AG04450 (cell line): Measurements from ENCODE around the gene NFATC4. TPM values are rescaled to one million over a fixed set of nuclear protein-coding genes. Genes with fewer than 3 reads are reported as not detected.

Source experiments
- CTCF ChIA-PET: fragments of 300-600, 350-600 bp; formaldehyde crosslinking; extraction: SDS; loops from one replicate; lab custom pipeline; 2022; ENCODE audit warnings: antibody characterized with exemption, inconsistent platforms; lab: Charles Lee
- POLR2A ChIA-PET: fragments of 350-600 bp; formaldehyde crosslinking; extraction: SDS; loops from one replicate; lab custom pipeline; 2021; ENCODE audit warnings: antibody characterized with exemption, inconsistent platforms; lab: Yijun Ruan, JAX
- DNase-seq: peaks from one replicate; pipeline ENCODE4 v3.0.0-alpha.2; 2011; ENCODE audit warnings: low read depth, low spot score
- H3K27ac ChIP-seq: one replicate; pipeline ENCODE4 v1.5.1; 2012; ENCODE audit warnings: low read depth, low read length, control low read depth
- H3K27me3 ChIP-seq: one replicate; pipeline ENCODE4 v1.6.0; 2012; ENCODE audit warnings: low read length; ENCODE audit not compliant: control insufficient read depth, insufficient read depth
- H3K4me3 ChIP-seq: 2 replicates; pipeline ENCODE4 v1.5.1; 2011; ENCODE audit warnings: mild to moderate bottlenecking, low read depth, low read length, control low read depth
- H3K9me3 ChIP-seq: 2 replicates; pipeline ENCODE4 v1.5.1; 2012; ENCODE audit warnings: low read length; ENCODE audit not compliant: control insufficient read depth, insufficient read depth
- polyA plus RNA-seq: library from polyadenylated mRNA; depleted of rRNA; stranded (reverse); fragments of >200 nt; gene quantifications from 2 replicates; pipeline ENCODE4 v1.2.3, GENCODE V29; 2011
- TF ChIP-seq, protein P1 (sequence below): IDR thresholded peaks from 2 replicates; pipeline ENCODE4 v1.5.1; 2011; ENCODE audit warnings: low read depth, low read length, control low read depth, inconsistent platforms

NFATC4 gene
- polyA plus RNA-seq, 1 experiment, result 42.0 TPM

DNA sequence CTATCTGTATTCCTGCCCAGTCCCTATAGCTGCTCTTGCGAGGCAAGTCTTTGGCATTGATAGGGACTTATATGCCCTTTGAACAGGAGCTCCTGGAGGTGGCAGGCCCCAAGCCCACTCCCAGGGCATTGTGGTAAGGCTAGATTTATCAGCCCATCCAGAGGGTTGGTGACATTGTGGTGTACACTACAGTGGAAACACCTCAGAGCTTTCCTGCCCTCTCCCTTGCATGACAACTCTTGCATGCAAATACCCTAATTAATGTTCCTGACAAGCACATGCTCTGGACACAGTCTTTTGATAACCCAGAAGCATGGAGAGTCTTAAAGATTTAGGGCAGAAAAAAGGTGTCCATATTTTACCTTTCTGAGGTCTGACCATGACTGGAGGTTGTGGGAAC is 27.4 kb upstream of the NFATC4 start:
- peaks cover 73% of the 10 kb centered on the region for H3K27me3 ChIP-seq
- no peak overlapping the region for H3K4me3 ChIP-seq
- no peak for DNase-seq
- no peak overlapping the region for H3K27ac ChIP-seq
- no peaks in the 10 kb centered on the region; the same call in 1 of the 2 replicates for H3K9me3 ChIP-seq
- TF ChIP-seq, protein P1, sequence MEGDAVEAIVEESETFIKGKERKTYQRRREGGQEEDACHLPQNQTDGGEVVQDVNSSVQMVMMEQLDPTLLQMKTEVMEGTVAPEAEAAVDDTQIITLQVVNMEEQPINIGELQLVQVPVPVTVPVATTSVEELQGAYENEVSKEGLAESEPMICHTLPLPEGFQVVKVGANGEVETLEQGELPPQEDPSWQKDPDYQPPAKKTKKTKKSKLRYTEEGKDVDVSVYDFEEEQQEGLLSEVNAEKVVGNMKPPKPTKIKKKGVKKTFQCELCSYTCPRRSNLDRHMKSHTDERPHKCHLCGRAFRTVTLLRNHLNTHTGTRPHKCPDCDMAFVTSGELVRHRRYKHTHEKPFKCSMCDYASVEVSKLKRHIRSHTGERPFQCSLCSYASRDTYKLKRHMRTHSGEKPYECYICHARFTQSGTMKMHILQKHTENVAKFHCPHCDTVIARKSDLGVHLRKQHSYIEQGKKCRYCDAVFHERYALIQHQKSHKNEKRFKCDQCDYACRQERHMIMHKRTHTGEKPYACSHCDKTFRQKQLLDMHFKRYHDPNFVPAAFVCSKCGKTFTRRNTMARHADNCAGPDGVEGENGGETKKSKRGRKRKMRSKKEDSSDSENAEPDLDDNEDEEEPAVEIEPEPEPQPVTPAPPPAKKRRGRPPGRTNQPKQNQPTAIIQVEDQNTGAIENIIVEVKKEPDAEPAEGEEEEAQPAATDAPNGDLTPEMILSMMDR, result no peak
- ChIA-PET CTCF (interaction anchor here (0.5 to 21.9 kb wide), 5 partner anchors 8 to 355 kb away, joined by 3 to 712 read pairs (median 12); partner anchors contain the start of genes CBLN3 and KHNYN), POLR2A (interaction anchor here (1.3 kb wide), 1 partner anchor 97 kb away, joined by 3 read pairs; no protein-coding TSS in a partner anchor)

DNA sequence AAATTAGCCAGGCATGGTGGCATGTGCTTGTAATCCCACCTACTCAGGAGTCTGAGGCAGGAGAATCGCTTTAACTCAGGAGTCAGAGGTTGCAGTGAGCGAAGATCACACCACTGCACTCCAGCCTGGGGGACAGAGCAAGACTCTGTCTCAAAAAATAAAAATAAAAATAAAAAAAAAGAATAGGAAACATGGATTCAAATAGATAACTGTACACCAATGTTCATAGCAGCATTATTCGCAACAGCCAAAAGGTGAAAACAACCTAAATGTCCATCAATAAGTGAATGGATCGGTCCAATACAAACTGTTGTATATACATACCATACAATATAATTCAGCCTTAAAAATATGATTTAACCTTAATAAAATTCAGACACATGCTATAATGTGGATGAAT is 25.1 kb upstream of the NFATC4 start:
- ChIA-PET CTCF (interaction anchor here (0.9 to 21.9 kb wide), 4 partner anchors 9 to 90 kb away, joined by 3 to 712 read pairs (median 44); partner anchors contain the start of genes ADCY4, CBLN3 and KHNYN), POLR2A (no interaction called here)
- no peak overlapping the region for H3K27ac ChIP-seq
- H3K27me3 ChIP-seq, result peaks cover 68% of the 10 kb centered on the region
- H3K9me3 ChIP-seq, result no peaks in the 10 kb centered on the region; the same call in 1 of the 2 replicates
- no peak for DNase-seq
- TF ChIP-seq, protein P1, result no peak
- no peak overlapping the region for H3K4me3 ChIP-seq

DNA sequence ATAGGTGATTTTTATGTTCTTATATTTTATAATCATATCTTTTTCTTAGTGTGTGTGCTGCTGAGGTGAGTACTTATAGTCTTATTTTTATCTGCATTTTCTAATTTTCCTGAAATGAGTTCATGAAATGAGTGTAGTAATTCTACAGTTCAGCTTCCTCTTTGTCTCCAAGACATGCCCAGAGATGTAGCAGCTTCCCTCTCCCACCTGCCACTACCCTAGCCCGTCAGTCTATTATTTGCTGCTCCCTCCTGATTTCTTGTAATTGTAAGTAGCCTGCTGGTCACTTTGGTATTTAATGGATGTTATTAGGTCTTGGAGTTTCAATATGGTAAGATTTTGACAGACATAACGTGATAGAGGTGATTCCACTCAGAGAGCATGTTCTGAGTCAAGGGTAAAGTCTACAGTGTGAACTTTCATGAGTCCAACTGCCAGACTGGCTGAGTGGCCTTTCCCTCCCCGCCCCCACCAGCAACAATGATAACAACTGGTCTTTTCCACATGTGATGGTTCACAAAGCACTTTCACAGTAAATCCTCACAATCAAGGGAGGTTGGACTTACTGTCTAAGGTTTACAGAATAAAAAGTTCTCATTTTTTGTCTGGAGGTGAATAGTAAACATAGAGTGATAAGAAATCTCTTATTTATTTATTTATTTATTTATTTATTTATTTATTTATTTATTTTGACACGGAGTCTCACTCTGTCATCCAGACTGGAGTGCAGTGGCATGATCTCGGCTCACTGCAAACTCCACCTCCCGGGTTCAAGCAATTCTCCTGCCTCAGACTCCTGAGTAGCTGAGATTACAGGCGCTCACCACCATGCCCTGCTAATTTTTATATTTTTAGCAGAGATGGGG is 24.0 kb upstream of the NFATC4 start:
- Histone ChIP-seq H3K4me3 (no peak overlapping the region), H3K27me3 (peaks cover 62% of the 10 kb centered on the region), H3K9me3 (no peaks in the 10 kb centered on the region; the same call in 1 of the 2 replicates), H3K27ac (no peak overlapping the region)
- TF ChIP-seq, protein P1, result no peak
- ChIA-PET CTCF (interaction anchor here (0.9 to 5.7 kb wide), 3 partner anchors 10 to 92 kb away, joined by 3 to 74 read pairs (median 7); partner anchors contain the start of gene ADCY4), POLR2A (no interaction called here)
- no peak for DNase-seq

DNA sequence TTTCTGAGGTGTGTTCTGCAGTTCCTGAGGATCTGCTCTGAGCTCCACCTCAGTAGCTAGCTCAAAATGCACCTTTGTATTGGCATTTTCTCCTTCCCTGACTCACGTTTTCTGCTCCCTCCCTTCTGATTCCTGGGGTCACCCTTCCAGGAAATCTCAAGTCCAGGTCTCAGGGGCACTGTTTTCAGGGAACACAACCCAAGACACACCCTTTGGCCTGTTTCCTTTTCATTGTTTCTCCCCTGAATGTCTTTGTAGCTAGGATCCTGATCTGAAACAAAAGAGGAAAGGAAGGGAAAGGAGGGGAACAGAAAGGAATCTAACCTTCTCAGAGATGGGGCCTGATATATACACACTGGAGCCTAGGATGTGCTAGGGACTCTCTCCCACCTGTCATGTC is 20.9 kb upstream of the NFATC4 start:
- Histone ChIP-seq H3K9me3 (no peaks in the 10 kb centered on the region), H3K27ac (no peak overlapping the region), H3K4me3 (no peak overlapping the region), H3K27me3 (peaks cover 48% of the 10 kb centered on the region)
- CTCF ChIA-PET, result interaction anchor here (0.6 to 5.7 kb wide), 7 partner anchors 13 to 150 kb away, joined by 6 to 74 read pairs (median 8); partner anchors contain the start of gene ADCY4
- DNase-seq, result no peak
- POLR2A ChIA-PET, result interaction anchor here (1.2 kb wide), 1 partner anchor 14 kb away, joined by 3 read pairs; no protein-coding TSS in a partner anchor
- TF ChIP-seq, protein P1, result no peak

DNA sequence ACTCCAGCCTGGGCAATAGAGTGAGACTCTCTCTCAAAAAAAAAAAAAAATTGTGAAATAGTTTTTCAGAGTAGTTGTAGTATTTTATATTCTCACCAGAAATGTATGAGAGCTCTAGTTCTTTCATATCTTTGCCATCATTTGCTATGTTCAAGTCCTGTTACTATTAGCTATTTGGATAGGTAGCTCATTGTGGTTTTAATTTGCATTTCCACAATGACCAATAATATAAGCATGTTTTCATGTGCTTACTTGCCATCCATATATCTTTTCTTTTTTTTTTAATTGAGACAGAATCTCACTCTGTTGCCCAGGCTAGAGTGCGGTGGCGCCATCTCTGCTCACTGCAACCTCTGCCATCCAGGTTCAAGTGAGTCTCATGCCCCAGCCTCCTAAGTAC is 19.8 kb upstream of the NFATC4 start:
- no peak overlapping the region for H3K4me3 ChIP-seq
- no peak for DNase-seq
- ChIA-PET POLR2A (no interaction called here), CTCF (interaction anchor here (0.7 to 5.7 kb wide), 5 partner anchors 11 to 89 kb away, joined by 3 to 74 read pairs (median 10); partner anchors contain the start of gene ADCY4)
- TF ChIP-seq, protein P1, result no peak
- no peaks in the 10 kb centered on the region for H3K9me3 ChIP-seq
- peaks cover 49% of the 10 kb centered on the region for H3K27me3 ChIP-seq
- H3K27ac ChIP-seq, result no peak overlapping the region
